ENCODE measurements around the gene YOD1.

Gene YOD1

GRCh38 chr1:207051191-207051943, at the start of gene YOD1:
Gene YOD1 (minus strand): TSS chr1:207051208. CDS start chr1:207051030, 178 bp downstream.
- peak; percentile 32 for DNase-seq

DNA sequence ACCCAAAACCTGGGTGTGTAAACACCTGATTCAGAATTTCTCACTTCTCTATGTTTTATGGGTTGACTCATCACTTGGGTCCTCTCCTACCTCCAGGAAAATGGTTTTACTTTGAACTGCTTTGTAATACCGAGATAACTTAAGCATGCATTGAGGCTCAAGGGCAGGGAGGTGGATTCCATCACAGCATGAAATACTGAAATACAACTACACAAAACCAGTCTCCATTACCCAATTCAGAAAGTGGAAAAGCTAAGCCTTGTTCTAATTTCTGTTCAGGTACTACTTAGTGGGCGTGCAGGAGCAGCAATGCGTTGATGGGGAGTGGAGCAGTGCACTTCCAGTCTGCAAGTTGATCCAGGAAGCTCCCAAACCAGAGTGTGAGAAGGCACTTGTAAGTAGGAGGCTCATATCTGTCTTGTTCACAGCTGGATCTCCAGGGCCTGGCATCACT, 46.9 kb upstream of the YOD1 start:
- no peak for DNase-seq

GRCh38 chr1:207093944-207094343, 42.9 kb upstream of the YOD1 start:
- no peak for DNase-seq

DNA sequence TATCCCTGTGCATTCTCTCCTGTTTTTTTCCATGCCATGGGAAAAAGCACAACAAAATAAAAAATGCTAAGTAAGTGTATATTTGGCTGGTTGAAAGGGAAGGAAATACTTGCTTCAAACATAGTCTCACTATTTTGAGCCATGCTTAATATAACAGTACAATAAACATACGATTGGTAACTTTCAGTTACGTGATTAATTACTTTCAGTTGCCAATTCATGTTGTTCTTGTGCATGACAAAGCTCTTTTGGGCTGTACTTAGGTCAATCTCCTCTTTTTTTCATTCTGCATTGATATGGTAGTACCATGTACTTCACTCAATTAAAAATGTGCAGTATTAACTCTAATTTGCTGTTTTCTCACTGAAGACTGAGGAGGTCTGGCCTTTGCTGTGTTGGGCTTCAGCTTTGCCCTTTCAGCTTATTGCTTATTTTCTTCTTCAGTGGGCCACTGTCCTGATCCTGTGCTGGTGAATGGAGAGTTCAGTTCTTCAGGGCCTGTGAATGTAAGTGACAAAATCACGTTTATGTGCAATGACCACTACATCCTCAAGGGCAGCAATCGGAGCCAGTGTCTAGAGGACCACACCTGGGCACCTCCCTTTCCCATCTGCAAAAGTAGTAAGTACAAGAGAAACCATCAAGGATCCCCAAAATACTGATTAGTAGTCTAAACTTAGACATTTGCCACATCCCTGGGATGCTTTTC, 40.3 kb upstream of the YOD1 start:
- no peak for DNase-seq

DNA sequence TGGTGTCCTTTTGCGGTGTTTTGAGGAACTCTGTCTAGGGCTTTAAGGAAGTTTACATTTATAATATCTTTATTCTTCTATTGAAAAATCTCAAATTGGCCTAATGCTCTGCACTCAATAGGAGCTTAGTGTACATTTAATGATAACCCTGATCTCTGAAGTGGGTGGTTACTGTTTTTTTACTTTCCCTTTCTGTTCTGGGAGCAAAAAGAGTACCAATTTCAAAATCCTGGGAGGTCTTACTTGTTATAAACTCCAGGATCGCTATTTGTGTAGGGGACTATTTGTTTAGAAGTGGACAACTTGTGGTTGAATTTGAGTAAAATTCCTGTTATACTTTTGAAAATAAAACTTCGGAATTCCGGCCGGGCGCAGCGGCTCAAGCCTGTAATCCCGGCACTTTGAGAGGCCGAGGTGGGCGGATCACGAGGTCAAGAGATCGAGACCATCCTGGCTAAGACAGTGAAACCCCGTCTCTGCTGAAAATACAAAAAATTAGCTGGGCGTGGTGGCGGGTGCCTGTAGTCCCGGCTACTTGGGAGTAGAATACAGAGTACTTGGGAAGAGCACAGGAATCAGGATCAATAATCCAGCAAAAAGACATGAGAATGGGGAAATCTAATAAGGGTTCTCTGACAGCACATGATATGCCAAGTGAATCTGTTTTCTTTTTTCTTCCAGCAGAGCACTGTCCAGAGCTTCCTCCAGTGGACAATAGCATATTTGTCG, 38.8 kb upstream of the YOD1 start:
- DNase-seq = no peak

- DNase-seq = no peak
Measured at GRCh38 chr1:207088701-207089626, 38.0 kb upstream of the YOD1 start, which contains the start of gene C4BPB. Gene C4BPB (plus strand): TSS chr1:207088860. CDS start chr1:207089532, 672 bp downstream.

GRCh38 chr1:207088161-207088560, 37.2 kb upstream of the YOD1 start:
- DNase-seq = no peak

GRCh38 chr1:207085887-207086286, 34.9 kb upstream of the YOD1 start:
- no peak for DNase-seq

GRCh38 chr1:207084701-207085180, 33.7 kb upstream of the YOD1 start:
- peak; percentile 57 for DNase-seq

- DNase-seq = no peak
Measured at GRCh38 chr1:207084232-207084631, 33.2 kb upstream of the YOD1 start.

- no peak for DNase-seq
Measured at GRCh38 chr1:207081806-207082205, 30.8 kb upstream of the YOD1 start.

DNA sequence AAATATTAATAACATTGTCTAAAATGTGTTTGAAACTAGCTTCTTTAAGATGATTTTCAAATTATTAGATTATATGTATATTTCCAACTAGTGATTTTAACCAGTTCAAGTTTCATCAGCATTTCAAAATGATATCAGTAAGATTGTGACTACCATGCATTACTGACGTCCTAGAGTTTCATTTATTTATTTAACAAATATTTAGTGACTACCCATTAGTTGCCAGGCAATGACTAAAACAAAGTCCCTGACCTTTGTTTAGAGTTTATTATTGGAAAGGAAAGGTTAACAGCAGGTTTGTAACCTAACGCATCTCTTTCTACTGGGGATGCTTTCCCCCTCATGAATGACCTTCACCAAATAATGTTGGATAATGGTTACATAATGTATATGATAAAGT, 30.1 kb upstream of the YOD1 start:
- no peak for DNase-seq

DNA sequence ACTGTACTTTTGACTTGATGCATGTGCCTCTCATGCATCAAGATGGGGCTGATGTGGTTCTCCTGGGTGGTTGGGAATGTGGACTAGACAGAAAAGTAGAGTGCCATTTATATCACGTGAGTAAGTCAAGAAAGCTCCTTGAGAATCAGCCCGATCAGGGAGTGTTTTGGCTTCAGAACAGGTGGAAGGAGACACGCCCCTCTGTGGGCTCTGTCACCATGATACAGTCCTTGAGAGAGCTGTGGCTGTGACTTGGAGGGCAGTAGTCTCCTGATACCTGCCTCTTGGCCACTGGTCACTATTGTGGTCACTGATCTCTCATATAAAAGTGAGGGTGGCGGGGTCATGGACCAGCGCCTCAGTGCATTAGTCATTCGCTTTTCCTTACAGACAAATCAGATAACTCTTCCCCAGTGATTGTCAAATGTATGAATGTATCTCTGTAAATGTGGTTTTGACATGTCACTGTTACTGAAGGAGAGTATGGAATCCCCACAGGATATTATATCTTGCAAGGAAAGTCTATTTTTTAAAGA, 28.8 kb upstream of the YOD1 start:
- no peak for DNase-seq

- DNase-seq = no peak
Measured at GRCh38 chr1:207078578-207079132, 27.6 kb upstream of the YOD1 start.

DNA sequence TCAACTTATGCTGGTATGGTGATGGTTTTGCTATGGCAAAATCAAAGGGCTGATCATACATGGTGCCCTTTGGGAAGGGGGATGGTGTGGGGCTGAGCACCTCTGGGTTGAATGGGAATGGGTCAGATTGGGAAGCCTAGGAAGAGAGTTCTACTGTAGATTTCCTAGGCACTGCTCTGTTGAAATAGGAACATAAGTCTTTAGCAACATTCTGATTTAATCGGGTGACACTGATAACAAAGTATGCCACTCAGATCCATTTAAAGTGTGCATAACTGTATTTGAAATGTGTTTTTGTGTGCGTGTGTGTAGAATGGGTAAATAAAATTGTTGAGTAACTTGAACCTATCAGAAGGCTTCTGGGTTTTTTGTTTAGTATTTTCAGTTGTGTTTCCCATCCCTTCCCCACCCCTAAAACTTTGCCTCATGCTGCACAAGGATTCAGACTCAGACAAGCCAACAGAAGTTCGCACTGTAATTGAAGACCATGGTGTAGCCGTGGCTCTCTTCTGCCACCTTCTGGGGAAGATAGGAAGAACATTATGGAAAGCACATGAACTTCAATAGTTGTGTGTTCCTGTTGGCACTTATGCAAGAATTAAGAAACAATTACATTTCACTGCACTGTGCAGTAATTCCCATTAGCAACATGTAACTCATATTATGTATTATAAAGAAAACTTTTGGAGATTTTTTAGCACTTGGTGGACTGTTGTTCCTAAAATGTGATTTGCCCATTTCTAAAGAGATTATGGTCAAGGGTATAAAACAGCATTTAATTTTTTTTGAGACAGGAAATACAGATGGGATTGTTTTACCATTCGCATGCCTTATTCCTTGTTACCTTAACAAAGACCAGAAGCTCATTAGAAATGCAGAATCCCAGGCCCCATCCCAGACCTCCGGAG, 26.7 kb upstream of the YOD1 start:
- peak; percentile 77 for DNase-seq

- DNase-seq = no peak
Measured at GRCh38 chr1:207077012-207077411, 26.0 kb upstream of the YOD1 start.

DNA sequence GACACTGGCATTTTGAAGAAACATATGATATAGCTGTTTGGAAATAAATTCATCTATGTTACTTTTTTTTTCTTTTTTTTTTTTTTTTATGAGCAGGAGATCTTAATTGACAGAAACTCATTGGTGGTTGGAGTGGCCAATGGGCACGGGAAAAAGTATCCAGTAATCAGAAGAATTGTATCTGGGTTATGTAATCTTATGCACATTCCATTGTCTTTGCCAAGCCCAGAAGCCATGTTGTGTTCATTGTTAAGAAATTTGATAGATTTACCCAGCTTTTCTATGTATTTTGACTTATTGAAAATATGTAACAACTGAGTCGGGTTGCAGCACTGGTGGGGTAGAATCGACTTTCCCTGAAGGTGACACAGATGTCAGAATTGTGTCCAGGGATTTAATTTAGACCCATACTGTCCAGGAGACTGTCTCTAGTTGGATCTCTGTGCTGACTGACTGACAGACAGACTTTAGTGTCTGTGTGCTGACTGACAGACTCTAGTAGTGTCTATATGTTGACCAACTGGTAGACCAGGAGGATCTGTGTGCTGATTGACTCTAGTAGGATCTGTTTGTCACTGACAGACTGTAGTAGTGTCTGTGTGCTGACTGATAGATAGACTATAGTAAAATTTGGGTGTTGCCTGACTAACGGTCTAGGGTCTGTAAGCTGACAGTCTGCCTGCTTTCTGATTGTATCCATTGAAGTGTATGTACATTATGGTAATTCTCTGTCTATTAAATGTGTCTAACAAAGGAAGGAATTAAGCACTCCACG, 25.4 kb upstream of the YOD1 start:
- DNase-seq = no peak

- DNase-seq = no peak
Measured at GRCh38 chr1:207073906-207074820, 23.2 kb upstream of the YOD1 start.

DNA sequence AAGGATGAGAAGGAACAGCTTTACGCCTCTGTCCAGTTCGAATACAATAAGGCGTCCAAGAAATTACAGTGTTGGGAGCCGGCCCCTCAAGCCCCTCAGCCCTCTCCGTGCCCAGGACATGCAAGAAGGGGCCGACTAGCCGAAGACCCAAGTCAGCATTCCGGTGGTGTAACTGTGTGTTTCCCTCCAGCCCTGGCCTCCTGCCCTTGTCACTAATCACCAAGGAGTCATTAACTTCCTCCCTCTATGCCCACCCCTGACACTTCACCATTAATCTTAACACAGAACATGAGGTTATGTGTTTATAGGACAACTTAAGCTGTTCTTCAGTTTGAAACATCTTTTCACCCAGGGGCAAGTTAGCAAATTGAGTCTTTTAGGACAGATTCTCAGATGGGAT, 21.2 kb upstream of the YOD1 start:
- DNase-seq = no peak

All from NCI-H1105 treated with DMSO at 0.1 percent for 48 hours (cell line).